Trophoblast cell (in vitro differentiated cells and primary cell): ENCODE results near the gene GMPPA.

Experiments
- DNase-seq, 2 donors: peaks; one replicate each; pipeline ENCODE4 v3.0.0-alpha.2; 2016
- H2AFZ ChIP-seq: 2 replicates; pipeline ENCODE4 v1.6.1; 2013; ENCODE audit warnings: low read length, moderate library complexity, mild to moderate bottlenecking; ENCODE audit not compliant: insufficient read depth, poor library complexity
- H2AK5ac ChIP-seq: 2 replicates; pipeline ENCODE4 v1.6.1; 2013; ENCODE audit warnings: mild to moderate bottlenecking, low read length
- H2BK120ac ChIP-seq: 2 replicates; pipeline ENCODE4 v1.6.1; 2013; ENCODE audit warnings: low read length, mild to moderate bottlenecking, moderate library complexity; ENCODE audit not compliant: insufficient read depth, poor library complexity
- H2BK12ac ChIP-seq: 2 replicates; pipeline ENCODE4 v1.6.1; 2013; ENCODE audit warnings: mild to moderate bottlenecking, low read length, moderate library complexity
- H2BK5ac ChIP-seq: 2 replicates; pipeline ENCODE4 v1.6.1; 2013; ENCODE audit warnings: low read length, low read depth, moderate library complexity, mild to moderate bottlenecking; ENCODE audit not compliant: poor library complexity
- H3K14ac ChIP-seq: 2 replicates; pipeline ENCODE4 v1.6.1; 2013; ENCODE audit warnings: mild to moderate bottlenecking, low read length
- H3K18ac ChIP-seq: 2 replicates; pipeline ENCODE4 v1.6.1; 2013; ENCODE audit warnings: mild to moderate bottlenecking, low read length
- H3K23ac ChIP-seq: 2 replicates; pipeline ENCODE4 v1.6.1; 2013; ENCODE audit warnings: low read length
- H3K27ac ChIP-seq: 2 replicates; pipeline ENCODE4 v1.5.1; 2013; ENCODE audit warnings: low read depth, mild to moderate bottlenecking, inconsistent platforms, low read length, moderate library complexity
- H3K27me3 ChIP-seq: 2 replicates; pipeline ENCODE4 v1.6.1; 2013; ENCODE audit warnings: inconsistent platforms, mild to moderate bottlenecking, low read length, moderate library complexity; ENCODE audit not compliant: insufficient read depth
- H3K36me3 ChIP-seq, 2 experiments: 1 replicate in 1 of 2; 2 replicates in 1 of 2; pipeline ENCODE4 v1.6.1; 2013; ENCODE audit warnings: low read length in 2 of 2, mild to moderate bottlenecking in 2 of 2, moderate library complexity in 1 of 2; ENCODE audit not compliant: insufficient read depth in 2 of 2, control insufficient read depth in 1 of 2
- H3K4ac ChIP-seq: 2 replicates; pipeline ENCODE4 v1.6.1; 2013; ENCODE audit warnings: low read depth, mild to moderate bottlenecking, low read length, moderate library complexity
- H3K4me1 ChIP-seq, 2 experiments: 1 replicate in 1 of 2; 2 replicates in 1 of 2; pipeline ENCODE4 v1.6.1; 2013; ENCODE audit warnings: low read length in 2 of 2, mild to moderate bottlenecking in 2 of 2, moderate library complexity in 1 of 2; ENCODE audit not compliant: insufficient read depth in 2 of 2, control insufficient read depth in 1 of 2
- H3K4me2 ChIP-seq: 2 replicates; pipeline ENCODE4 v1.6.1; 2013; ENCODE audit warnings: inconsistent platforms, mild to moderate bottlenecking, low read length, moderate library complexity
- H3K4me3 ChIP-seq: 2 replicates; pipeline ENCODE4 v1.5.1; 2013; ENCODE audit warnings: mild to moderate bottlenecking, low read depth, low read length, inconsistent platforms
- H3K79me1 ChIP-seq: one replicate; pipeline ENCODE4 v1.6.1; 2013; ENCODE audit warnings: low read length
- H3K79me2 ChIP-seq: 2 replicates; pipeline ENCODE4 v1.6.1; 2013; ENCODE audit warnings: low read length, mild to moderate bottlenecking; ENCODE audit not compliant: control insufficient read depth, insufficient read depth, poor library complexity
- H3K9ac ChIP-seq: 2 replicates; pipeline ENCODE4 v1.6.1; 2013; ENCODE audit warnings: mild to moderate bottlenecking, low read length
- H3K9me3 ChIP-seq: 2 replicates; pipeline ENCODE4 v1.6.1; 2013; ENCODE audit warnings: low read depth, mild to moderate bottlenecking, control low read depth, inconsistent platforms, low read length; ENCODE audit not compliant: insufficient read depth
- H4K12ac ChIP-seq: 2 replicates; pipeline ENCODE4 v1.6.1; 2013; ENCODE audit warnings: low read depth, mild to moderate bottlenecking, low read length, moderate library complexity
- H4K8ac ChIP-seq: 2 replicates; pipeline ENCODE4 v1.6.1; 2013; ENCODE audit warnings: low read depth, mild to moderate bottlenecking, low read length, moderate library complexity
- H4K91ac ChIP-seq: one replicate; pipeline ENCODE4 v1.6.1; 2013; ENCODE audit warnings: low read depth, mild to moderate bottlenecking, low read length, moderate library complexity
- WGBS: extraction: QIAGEN DNeasy Blood & Tissue Kit; methylation state at CpG from one replicate; pipeline ENCODE4 v1.1.7; 2013; ENCODE audit warnings: missing lambda C conversion rate; ENCODE audit not compliant: insufficient read length, insufficient coverage; ENCODE audit errors: extremely low coverage; 5-methylcytosine and 5-hydroxymethylcytosine counted together

Gene GMPPA

GRCh38 chr2:219513787-219514186 is 15.1 kb downstream of the GMPPA start:
- H3K14ac ChIP-seq = no peak overlapping the region
- WGBS = no CpG with 5 or more reads among the region's 4 CpGs
- H4K8ac ChIP-seq = no peak overlapping the region
- H3K36me3 ChIP-seq = no peaks in the 10 kb centered on the region
- no peak overlapping the region for H3K27ac ChIP-seq
- H3K4me2 ChIP-seq = no peak overlapping the region
- no peak overlapping the region for H2BK120ac ChIP-seq
- H3K4ac ChIP-seq = no peak overlapping the region
- H2AFZ ChIP-seq = no peak overlapping the region
- H2BK5ac ChIP-seq = no peak overlapping the region
- no peak overlapping the region for H3K18ac ChIP-seq
- no peak overlapping the region for H3K4me3 ChIP-seq
- peaks cover 11% of the 10 kb centered on the region for H3K9me3 ChIP-seq
- H2BK12ac ChIP-seq = no peak overlapping the region
- peaks cover 0 to 6% of the 10 kb centered on the region in 2 experiments for H3K4me1 ChIP-seq
- no peak overlapping the region for H3K23ac ChIP-seq
- H3K79me2 ChIP-seq = no peaks in the 10 kb centered on the region
- no peak overlapping the region for H3K9ac ChIP-seq
- H4K12ac ChIP-seq = no peak overlapping the region
- H3K27me3 ChIP-seq = peaks cover 27% of the 10 kb centered on the region
- H4K91ac ChIP-seq = no peak overlapping the region
- no peaks in the 10 kb centered on the region for H3K79me1 ChIP-seq
- DNase-seq = no peak
- no peak overlapping the region for H2AK5ac ChIP-seq

- no CpG with 5 or more reads among the region's 31 CpGs for WGBS
These were observed 15.6 kb downstream of the GMPPA start, which contains the start of gene ASIC4 for GRCh38 chr2:219514196-219514761. TSS of gene ASIC4 (plus strand) at chr2:219514482. CDS start at chr2:219514725, 243 bp downstream.

GRCh38 chr2:219514836-219515235 is 16.1 kb downstream of the GMPPA start:
- no peak overlapping the region for H3K14ac ChIP-seq
- H3K4me1 ChIP-seq = peaks cover 0 to 6% of the 10 kb centered on the region in 2 experiments
- no peak overlapping the region for H2AFZ ChIP-seq
- H2AK5ac ChIP-seq = no peak overlapping the region
- H3K79me1 ChIP-seq = no peaks in the 10 kb centered on the region
- WGBS = no CpG with 5 or more reads among the region's 21 CpGs
- H4K91ac ChIP-seq = no peak overlapping the region
- no peak overlapping the region for H3K27ac ChIP-seq
- H4K12ac ChIP-seq = no peak overlapping the region
- H3K4ac ChIP-seq = no peak overlapping the region
- no peak overlapping the region for H3K9ac ChIP-seq
- H3K23ac ChIP-seq = no peak overlapping the region
- no peak overlapping the region for H4K8ac ChIP-seq
- H3K9me3 ChIP-seq = peaks cover 11% of the 10 kb centered on the region
- H3K79me2 ChIP-seq = no peaks in the 10 kb centered on the region
- no peak overlapping the region for H2BK5ac ChIP-seq
- no peak overlapping the region for H2BK12ac ChIP-seq
- H3K4me3 ChIP-seq = no peak overlapping the region
- no peaks in the 10 kb centered on the region for H3K36me3 ChIP-seq
- H3K4me2 ChIP-seq = no peak overlapping the region
- no peak overlapping the region for H3K18ac ChIP-seq
- peaks cover 27% of the 10 kb centered on the region for H3K27me3 ChIP-seq
- no peak for DNase-seq
- no peak overlapping the region for H2BK120ac ChIP-seq

More at GRCh38 chr2:219514196-219514761, 15.6 kb downstream of the GMPPA start, which contains the start of gene ASIC4:
- DNase-seq = peak in 1 of 2 donors; percentile 31
- H3K23ac ChIP-seq = no peak within 1 kb of the TSS
- no peaks in the 10 kb centered on the region for H3K36me3 ChIP-seq
- H2BK12ac ChIP-seq = no peak within 1 kb of the TSS
- H2BK120ac ChIP-seq = no peak within 1 kb of the TSS
- no peak within 1 kb of the TSS for H3K4me2 ChIP-seq
- no peak within 1 kb of the TSS for H2BK5ac ChIP-seq
- H3K79me2 ChIP-seq = no peaks in the 10 kb centered on the region
- no peak within 1 kb of the TSS for H3K18ac ChIP-seq
- H2AFZ ChIP-seq = no peak within 1 kb of the TSS
- no peak within 1 kb of the TSS for H3K4me3 ChIP-seq
- H3K4ac ChIP-seq = no peak within 1 kb of the TSS
- H3K9me3 ChIP-seq = peaks cover 11% of the 10 kb centered on the region
- no peak within 1 kb of the TSS for H4K91ac ChIP-seq
- no peaks in the 10 kb centered on the region for H3K79me1 ChIP-seq
- peaks cover 0 to 6% of the 10 kb centered on the region in 2 experiments for H3K4me1 ChIP-seq
- H4K12ac ChIP-seq = no peak within 1 kb of the TSS
- H3K27me3 ChIP-seq = peaks cover 27% of the 10 kb centered on the region
- H3K9ac ChIP-seq = no peak within 1 kb of the TSS
- H4K8ac ChIP-seq = no peak within 1 kb of the TSS
- H3K27ac ChIP-seq = no peak within 1 kb of the TSS
- no peak within 1 kb of the TSS for H3K14ac ChIP-seq
- no peak within 1 kb of the TSS for H2AK5ac ChIP-seq

GRCh38 chr2:219515874-219516629 is 17.4 kb downstream of the GMPPA start:
- peaks cover 27% of the 10 kb centered on the region for H3K27me3 ChIP-seq
- no peaks in the 10 kb centered on the region for H3K79me2 ChIP-seq
- no peak overlapping the region for H4K8ac ChIP-seq
- no peak overlapping the region for H4K12ac ChIP-seq
- no peaks in the 10 kb centered on the region for H3K36me3 ChIP-seq
- no peak overlapping the region for H2AK5ac ChIP-seq
- no peak overlapping the region for H2BK120ac ChIP-seq
- H3K4ac ChIP-seq = no peak overlapping the region
- no peak for DNase-seq
- H3K4me2 ChIP-seq = no peak overlapping the region
- H3K23ac ChIP-seq = no peak overlapping the region
- H2BK5ac ChIP-seq = no peak overlapping the region
- H3K4me3 ChIP-seq = no peak overlapping the region
- H3K27ac ChIP-seq = no peak overlapping the region
- no peak overlapping the region for H3K9ac ChIP-seq
- H4K91ac ChIP-seq = no peak overlapping the region
- no peak overlapping the region for H3K18ac ChIP-seq
- no peak overlapping the region for H3K14ac ChIP-seq
- H3K9me3 ChIP-seq = peaks cover 11% of the 10 kb centered on the region
- no peak overlapping the region for H2BK12ac ChIP-seq
- no CpG with 5 or more reads among the region's 17 CpGs for WGBS
- no peak overlapping the region for H2AFZ ChIP-seq
- H3K79me1 ChIP-seq = no peaks in the 10 kb centered on the region
- no peaks in the 10 kb centered on the region for H3K4me1 ChIP-seq
